ENCODE data around the gene KCTD1.

The KCTD1 gene

GRCh38 chr18:26422472-26423162 lies 125.7 kb downstream of the KCTD1 start:
- Histone ChIP-seq H3K4me3 (ENCODE audit: low read length in 2 of 2) (peak overlapping the region in 1 of 2 donors; percentile 19), H4K8ac (ENCODE audit: low read depth, low read length) (no peak overlapping the region), H2BK120ac (ENCODE audit: low read depth, low read length) (no peak overlapping the region), H3K27ac (replicated peaks; ENCODE audit: low read length) (no peak overlapping the region), H2BK15ac (ENCODE audit: low read length) (no peak overlapping the region), H3K18ac (ENCODE audit: low read length) (peak overlapping the region; percentile 2), H3K23ac (ENCODE audit: low read depth, low read length, poor library complexity) (no peak overlapping the region), H3K4me2 (ENCODE audit: insufficient read depth, low read length, poor library complexity, severe bottlenecking) (no peak overlapping the region), H3K4me1 (ENCODE audit: control insufficient read depth in 2 of 2, insufficient read depth in 1 of 2, low read depth in 1 of 2, low read length in 2 of 2) (peaks cover 6 to 9% of the 10 kb centered on the region in 2 donors), H2BK5ac (ENCODE audit: low read length) (no peak overlapping the region), H3K79me1 (ENCODE audit: low read depth, low read length) (no peaks in the 10 kb centered on the region), H2AFZ (ENCODE audit: low read length) (no peak overlapping the region), H3K36me3 (replicated peaks in 1 of 2; ENCODE audit: control insufficient read depth in 2 of 2, insufficient read depth in 2 of 2, low read length in 2 of 2) (no peaks in the 10 kb centered on the region), H3K14ac (ENCODE audit: low read length) (no peak overlapping the region), H3K27me3 (ENCODE audit: control insufficient read depth in 3 of 3, insufficient read depth in 3 of 3, low read depth in 1 of 3, low read length in 3 of 3) (peaks cover 0 to 18% (median 0%) of the 10 kb centered on the region in 3 experiments), H3K9ac (ENCODE audit: low read depth, low read length, poor library complexity) (no peak overlapping the region), H2AK5ac (ENCODE audit: low read depth, low read length) (no peak overlapping the region), H4K91ac (ENCODE audit: low read depth, low read length, poor library complexity) (no peak overlapping the region), H3K4ac (ENCODE audit: low read length) (no peak overlapping the region), H2BK12ac (ENCODE audit: low read length) (no peak overlapping the region), H3K9me3 (replicated peaks in 1 of 2; ENCODE audit: control insufficient read depth in 2 of 2, insufficient read depth in 1 of 2, low read depth in 1 of 2, low read length in 2 of 2) (no peaks in the 10 kb centered on the region)
- no CpG with 5 or more reads among the region's 6 CpGs for WGBS, 2 donors (ENCODE audit: extremely low coverage in 2 of 2, insufficient read length in 2 of 2, insufficient replicate concordance in 1 of 2)
- no peak for DNase-seq (ENCODE audit: low spot score)

GRCh38 chr18:26421931-26422330 lies 126.4 kb downstream of the KCTD1 start:
- no CpG with 5 or more reads among the region's 9 CpGs for WGBS, 2 donors (ENCODE audit: extremely low coverage in 2 of 2, insufficient read length in 2 of 2, insufficient replicate concordance in 1 of 2)
- no peak overlapping the region for H3K9ac ChIP-seq (ENCODE audit: low read depth, low read length, poor library complexity)
- no peak overlapping the region for H2BK15ac ChIP-seq (ENCODE audit: low read length)
- no peaks in the 10 kb centered on the region for H3K9me3 ChIP-seq (replicated peaks in 1 of 2; ENCODE audit: control insufficient read depth in 2 of 2, insufficient read depth in 1 of 2, low read depth in 1 of 2, low read length in 2 of 2)
- no peak overlapping the region for H2BK120ac ChIP-seq (ENCODE audit: low read depth, low read length)
- H3K4me1 ChIP-seq (ENCODE audit: control insufficient read depth in 2 of 2, insufficient read depth in 1 of 2, low read depth in 1 of 2, low read length in 2 of 2), result peaks cover 6 to 9% of the 10 kb centered on the region in 2 donors
- no peak overlapping the region for H2BK5ac ChIP-seq (ENCODE audit: low read length)
- no peak overlapping the region for H4K91ac ChIP-seq (ENCODE audit: low read depth, low read length, poor library complexity)
- H4K8ac ChIP-seq (ENCODE audit: low read depth, low read length), result no peak overlapping the region
- no peak overlapping the region for H3K14ac ChIP-seq (ENCODE audit: low read length)
- no peak for DNase-seq (ENCODE audit: low spot score)
- H3K23ac ChIP-seq (ENCODE audit: low read depth, low read length, poor library complexity), result no peak overlapping the region
- H3K36me3 ChIP-seq (replicated peaks in 1 of 2; ENCODE audit: control insufficient read depth in 2 of 2, insufficient read depth in 2 of 2, low read length in 2 of 2), result no peaks in the 10 kb centered on the region
- H2AFZ ChIP-seq (ENCODE audit: low read length), result no peak overlapping the region
- no peak overlapping the region for H2AK5ac ChIP-seq (ENCODE audit: low read depth, low read length)
- H3K4me3 ChIP-seq (ENCODE audit: low read length in 2 of 2), result no peak overlapping the region
- no peak overlapping the region for H2BK12ac ChIP-seq (ENCODE audit: low read length)
- H3K18ac ChIP-seq (ENCODE audit: low read length), result peak overlapping the region; percentile 38
- H3K27ac ChIP-seq (replicated peaks; ENCODE audit: low read length), result no peak overlapping the region
- H3K79me1 ChIP-seq (ENCODE audit: low read depth, low read length), result no peaks in the 10 kb centered on the region
- H3K4me2 ChIP-seq (ENCODE audit: insufficient read depth, low read length, poor library complexity, severe bottlenecking), result no peak overlapping the region
- H3K27me3 ChIP-seq (ENCODE audit: control insufficient read depth in 3 of 3, insufficient read depth in 3 of 3, low read depth in 1 of 3, low read length in 3 of 3), result peaks cover 0 to 18% (median 0%) of the 10 kb centered on the region in 3 experiments
- no peak overlapping the region for H3K4ac ChIP-seq (ENCODE audit: low read length)

GRCh38 chr18:26421503-26421902 lies 126.8 kb downstream of the KCTD1 start:
- H2AFZ ChIP-seq (ENCODE audit: low read length), result no peak overlapping the region
- H3K27ac ChIP-seq (replicated peaks; ENCODE audit: low read length), result no peak overlapping the region
- no peak overlapping the region for H3K14ac ChIP-seq (ENCODE audit: low read length)
- peaks cover 0 to 18% (median 0%) of the 10 kb centered on the region in 3 experiments for H3K27me3 ChIP-seq (ENCODE audit: control insufficient read depth in 3 of 3, insufficient read depth in 3 of 3, low read depth in 1 of 3, low read length in 3 of 3)
- no peak overlapping the region for H2BK120ac ChIP-seq (ENCODE audit: low read depth, low read length)
- H3K4me3 ChIP-seq (ENCODE audit: low read length in 2 of 2), result peak overlapping the region in 1 of 2 donors; percentile 20
- H4K91ac ChIP-seq (ENCODE audit: low read depth, low read length, poor library complexity), result no peak overlapping the region
- H3K36me3 ChIP-seq (replicated peaks in 1 of 2; ENCODE audit: control insufficient read depth in 2 of 2, insufficient read depth in 2 of 2, low read length in 2 of 2), result no peaks in the 10 kb centered on the region
- H2BK5ac ChIP-seq (ENCODE audit: low read length), result no peak overlapping the region
- no peaks in the 10 kb centered on the region for H3K79me1 ChIP-seq (ENCODE audit: low read depth, low read length)
- H4K8ac ChIP-seq (ENCODE audit: low read depth, low read length), result no peak overlapping the region
- H3K23ac ChIP-seq (ENCODE audit: low read depth, low read length, poor library complexity), result no peak overlapping the region
- peaks cover 6 to 9% of the 10 kb centered on the region in 2 donors for H3K4me1 ChIP-seq (ENCODE audit: control insufficient read depth in 2 of 2, insufficient read depth in 1 of 2, low read depth in 1 of 2, low read length in 2 of 2)
- no peak overlapping the region for H3K4ac ChIP-seq (ENCODE audit: low read length)
- no peak overlapping the region for H2AK5ac ChIP-seq (ENCODE audit: low read depth, low read length)
- no peak overlapping the region for H3K4me2 ChIP-seq (ENCODE audit: insufficient read depth, low read length, poor library complexity, severe bottlenecking)
- peak overlapping the region; percentile 68 for H3K18ac ChIP-seq (ENCODE audit: low read length)
- no CpG with 5 or more reads among the region's 6 CpGs for WGBS, 2 donors (ENCODE audit: extremely low coverage in 2 of 2, insufficient read length in 2 of 2, insufficient replicate concordance in 1 of 2)
- H2BK12ac ChIP-seq (ENCODE audit: low read length), result no peak overlapping the region
- H3K9ac ChIP-seq (ENCODE audit: low read depth, low read length, poor library complexity), result no peak overlapping the region
- H2BK15ac ChIP-seq (ENCODE audit: low read length), result no peak overlapping the region
- H3K9me3 ChIP-seq (replicated peaks in 1 of 2; ENCODE audit: control insufficient read depth in 2 of 2, insufficient read depth in 1 of 2, low read depth in 1 of 2, low read length in 2 of 2), result no peaks in the 10 kb centered on the region
- no peak for DNase-seq (ENCODE audit: low spot score)

GRCh38 chr18:26419746-26420145 lies 128.6 kb downstream of the KCTD1 start:
- H3K4me2 ChIP-seq (ENCODE audit: insufficient read depth, low read length, poor library complexity, severe bottlenecking), result no peak overlapping the region
- H2BK15ac ChIP-seq (ENCODE audit: low read length), result no peak overlapping the region
- H2AK5ac ChIP-seq (ENCODE audit: low read depth, low read length), result no peak overlapping the region
- no peak for DNase-seq (ENCODE audit: low spot score)
- no peaks in the 10 kb centered on the region for H3K36me3 ChIP-seq (replicated peaks in 1 of 2; ENCODE audit: control insufficient read depth in 2 of 2, insufficient read depth in 2 of 2, low read length in 2 of 2)
- H2BK120ac ChIP-seq (ENCODE audit: low read depth, low read length), result no peak overlapping the region
- no peak overlapping the region for H2BK12ac ChIP-seq (ENCODE audit: low read length)
- WGBS, 2 donors (ENCODE audit: extremely low coverage in 2 of 2, insufficient read length in 2 of 2, insufficient replicate concordance in 1 of 2), result no CpG with 5 or more reads among the region's 9 CpGs
- H2AFZ ChIP-seq (ENCODE audit: low read length), result no peak overlapping the region
- H3K23ac ChIP-seq (ENCODE audit: low read depth, low read length, poor library complexity), result no peak overlapping the region
- no peak overlapping the region for H3K14ac ChIP-seq (ENCODE audit: low read length)
- no peak overlapping the region for H3K4ac ChIP-seq (ENCODE audit: low read length)
- no peak overlapping the region for H3K4me3 ChIP-seq (ENCODE audit: low read length in 2 of 2)
- H3K79me1 ChIP-seq (ENCODE audit: low read depth, low read length), result no peaks in the 10 kb centered on the region
- peaks cover 6 to 13% of the 10 kb centered on the region in 2 donors for H3K4me1 ChIP-seq (ENCODE audit: control insufficient read depth in 2 of 2, insufficient read depth in 1 of 2, low read depth in 1 of 2, low read length in 2 of 2)
- peak overlapping the region; percentile 87 for H4K91ac ChIP-seq (ENCODE audit: low read depth, low read length, poor library complexity)
- H3K18ac ChIP-seq (ENCODE audit: low read length), result no peak overlapping the region
- H3K27ac ChIP-seq (replicated peaks; ENCODE audit: low read length), result no peak overlapping the region
- no peak overlapping the region for H2BK5ac ChIP-seq (ENCODE audit: low read length)
- no peaks in the 10 kb centered on the region for H3K9me3 ChIP-seq (replicated peaks in 1 of 2; ENCODE audit: control insufficient read depth in 2 of 2, insufficient read depth in 1 of 2, low read depth in 1 of 2, low read length in 2 of 2)
- H3K27me3 ChIP-seq (ENCODE audit: control insufficient read depth in 3 of 3, insufficient read depth in 3 of 3, low read depth in 1 of 3, low read length in 3 of 3), result peaks cover 0 to 14% (median 0%) of the 10 kb centered on the region in 3 experiments
- H3K9ac ChIP-seq (ENCODE audit: low read depth, low read length, poor library complexity), result no peak overlapping the region
- H4K8ac ChIP-seq (ENCODE audit: low read depth, low read length), result peak overlapping the region; percentile 48
